ENCODE measurements around the gene CSF2.

Gene CSF2

GRCh38 chr5:132044207-132044606 lies 29.4 kb upstream of the CSF2 start:
- Histone ChIP-seq H3K27ac (ENCODE audit: low read depth, low read length) (no peak overlapping the region), H3K4me3 (ENCODE audit: low read depth, low read length) (no peak overlapping the region), H3K27me3 (ENCODE audit: control insufficient read depth, insufficient read depth, low read length) (no peaks in the 10 kb centered on the region), H3K36me3 (ENCODE audit: control insufficient read depth, insufficient read depth, low read length) (no peaks in the 10 kb centered on the region), H3K4me1 (ENCODE audit: control insufficient read depth, insufficient read depth, low read length) (peaks cover 12% of the 10 kb centered on the region), H3K9ac (ENCODE audit: low read length) (no peak overlapping the region), H3K9me3 (ENCODE audit: control insufficient read depth, insufficient read depth, low read depth, low read length) (no peaks in the 10 kb centered on the region)

GRCh38 chr5:132046880-132047299 lies 26.7 kb upstream of the CSF2 start:
- Histone ChIP-seq H3K27ac (ENCODE audit: low read depth, low read length) (no peak overlapping the region), H3K9ac (ENCODE audit: low read length) (no peak overlapping the region), H3K36me3 (ENCODE audit: control insufficient read depth, insufficient read depth, low read length) (no peaks in the 10 kb centered on the region), H3K4me1 (ENCODE audit: control insufficient read depth, insufficient read depth, low read length) (peaks cover 12% of the 10 kb centered on the region), H3K9me3 (ENCODE audit: control insufficient read depth, insufficient read depth, low read depth, low read length) (no peaks in the 10 kb centered on the region), H3K27me3 (ENCODE audit: control insufficient read depth, insufficient read depth, low read length) (no peaks in the 10 kb centered on the region), H3K4me3 (ENCODE audit: low read depth, low read length) (no peak overlapping the region)

- H3K27ac ChIP-seq (ENCODE audit: low read depth, low read length), result no peak overlapping the region
- H3K36me3 ChIP-seq (ENCODE audit: control insufficient read depth, insufficient read depth, low read length), result no peaks in the 10 kb centered on the region
- H3K4me3 ChIP-seq (ENCODE audit: low read depth, low read length), result no peak overlapping the region
- H3K27me3 ChIP-seq (ENCODE audit: control insufficient read depth, insufficient read depth, low read length), result no peaks in the 10 kb centered on the region
- H3K9ac ChIP-seq (ENCODE audit: low read length), result no peak overlapping the region
- no peaks in the 10 kb centered on the region for H3K9me3 ChIP-seq (ENCODE audit: control insufficient read depth, insufficient read depth, low read depth, low read length)
- peaks cover 12% of the 10 kb centered on the region for H3K4me1 ChIP-seq (ENCODE audit: control insufficient read depth, insufficient read depth, low read length)
Observed at GRCh38 chr5:132049093-132049492, 24.5 kb upstream of the CSF2 start.

GRCh38 chr5:132049559-132049958 lies 24.0 kb upstream of the CSF2 start:
- Histone ChIP-seq H3K9me3 (ENCODE audit: control insufficient read depth, insufficient read depth, low read depth, low read length) (no peaks in the 10 kb centered on the region), H3K4me3 (ENCODE audit: low read depth, low read length) (no peak overlapping the region), H3K9ac (ENCODE audit: low read length) (no peak overlapping the region), H3K27me3 (ENCODE audit: control insufficient read depth, insufficient read depth, low read length) (no peaks in the 10 kb centered on the region), H3K36me3 (ENCODE audit: control insufficient read depth, insufficient read depth, low read length) (no peaks in the 10 kb centered on the region), H3K4me1 (ENCODE audit: control insufficient read depth, insufficient read depth, low read length) (peaks cover 12% of the 10 kb centered on the region), H3K27ac (ENCODE audit: low read depth, low read length) (no peak overlapping the region)

- peaks cover 12% of the 10 kb centered on the region for H3K4me1 ChIP-seq (ENCODE audit: control insufficient read depth, insufficient read depth, low read length)
- H3K4me3 ChIP-seq (ENCODE audit: low read depth, low read length), result no peak overlapping the region
- H3K9ac ChIP-seq (ENCODE audit: low read length), result no peak overlapping the region
- H3K9me3 ChIP-seq (ENCODE audit: control insufficient read depth, insufficient read depth, low read depth, low read length), result no peaks in the 10 kb centered on the region
- H3K27ac ChIP-seq (ENCODE audit: low read depth, low read length), result no peak overlapping the region
- no peaks in the 10 kb centered on the region for H3K27me3 ChIP-seq (ENCODE audit: control insufficient read depth, insufficient read depth, low read length)
- H3K36me3 ChIP-seq (ENCODE audit: control insufficient read depth, insufficient read depth, low read length), result no peaks in the 10 kb centered on the region
Observed at GRCh38 chr5:132050136-132050535, 23.5 kb upstream of the CSF2 start.

GRCh38 chr5:132050661-132051552 lies 22.7 kb upstream of the CSF2 start:
- H3K9me3 ChIP-seq (ENCODE audit: control insufficient read depth, insufficient read depth, low read depth, low read length), result no peaks in the 10 kb centered on the region
- H3K9ac ChIP-seq (ENCODE audit: low read length), result no peak overlapping the region
- H3K4me1 ChIP-seq (ENCODE audit: control insufficient read depth, insufficient read depth, low read length), result peaks cover 9% of the 10 kb centered on the region
- no peak overlapping the region for H3K4me3 ChIP-seq (ENCODE audit: low read depth, low read length)
- no peak overlapping the region for H3K27ac ChIP-seq (ENCODE audit: low read depth, low read length)
- no peaks in the 10 kb centered on the region for H3K27me3 ChIP-seq (ENCODE audit: control insufficient read depth, insufficient read depth, low read length)
- H3K36me3 ChIP-seq (ENCODE audit: control insufficient read depth, insufficient read depth, low read length), result no peaks in the 10 kb centered on the region

- no peaks in the 10 kb centered on the region for H3K27me3 ChIP-seq (ENCODE audit: control insufficient read depth, insufficient read depth, low read length)
- no peak overlapping the region for H3K4me3 ChIP-seq (ENCODE audit: low read depth, low read length)
- no peak overlapping the region for H3K27ac ChIP-seq (ENCODE audit: low read depth, low read length)
- H3K4me1 ChIP-seq (ENCODE audit: control insufficient read depth, insufficient read depth, low read length), result no peaks in the 10 kb centered on the region
- H3K9ac ChIP-seq (ENCODE audit: low read length), result no peak overlapping the region
- no peaks in the 10 kb centered on the region for H3K9me3 ChIP-seq (ENCODE audit: control insufficient read depth, insufficient read depth, low read depth, low read length)
- no peaks in the 10 kb centered on the region for H3K36me3 ChIP-seq (ENCODE audit: control insufficient read depth, insufficient read depth, low read length)
Observed at GRCh38 chr5:132052520-132052919, 21.1 kb upstream of the CSF2 start.

GRCh38 chr5:132053483-132053882 lies 20.1 kb upstream of the CSF2 start:
- Histone ChIP-seq H3K27me3 (ENCODE audit: control insufficient read depth, insufficient read depth, low read length) (no peaks in the 10 kb centered on the region), H3K9me3 (ENCODE audit: control insufficient read depth, insufficient read depth, low read depth, low read length) (no peaks in the 10 kb centered on the region), H3K4me1 (ENCODE audit: control insufficient read depth, insufficient read depth, low read length) (no peaks in the 10 kb centered on the region), H3K27ac (ENCODE audit: low read depth, low read length) (no peak overlapping the region), H3K4me3 (ENCODE audit: low read depth, low read length) (no peak overlapping the region), H3K9ac (ENCODE audit: low read length) (no peak overlapping the region), H3K36me3 (ENCODE audit: control insufficient read depth, insufficient read depth, low read length) (no peaks in the 10 kb centered on the region)

GRCh38 chr5:132054031-132054696 lies 19.4 kb upstream of the CSF2 start:
- Histone ChIP-seq H3K4me3 (ENCODE audit: low read depth, low read length) (no peak overlapping the region), H3K36me3 (ENCODE audit: control insufficient read depth, insufficient read depth, low read length) (no peaks in the 10 kb centered on the region), H3K9ac (ENCODE audit: low read length) (no peak overlapping the region), H3K27me3 (ENCODE audit: control insufficient read depth, insufficient read depth, low read length) (no peaks in the 10 kb centered on the region), H3K9me3 (ENCODE audit: control insufficient read depth, insufficient read depth, low read depth, low read length) (no peaks in the 10 kb centered on the region), H3K27ac (ENCODE audit: low read depth, low read length) (no peak overlapping the region), H3K4me1 (ENCODE audit: control insufficient read depth, insufficient read depth, low read length) (no peaks in the 10 kb centered on the region)

GRCh38 chr5:132054697-132055440 lies 18.7 kb upstream of the CSF2 start:
- no peaks in the 10 kb centered on the region for H3K4me1 ChIP-seq (ENCODE audit: control insufficient read depth, insufficient read depth, low read length)
- H3K27me3 ChIP-seq (ENCODE audit: control insufficient read depth, insufficient read depth, low read length), result no peaks in the 10 kb centered on the region
- H3K27ac ChIP-seq (ENCODE audit: low read depth, low read length), result no peak overlapping the region
- no peaks in the 10 kb centered on the region for H3K36me3 ChIP-seq (ENCODE audit: control insufficient read depth, insufficient read depth, low read length)
- H3K9me3 ChIP-seq (ENCODE audit: control insufficient read depth, insufficient read depth, low read depth, low read length), result no peaks in the 10 kb centered on the region
- no peak overlapping the region for H3K4me3 ChIP-seq (ENCODE audit: low read depth, low read length)
- no peak overlapping the region for H3K9ac ChIP-seq (ENCODE audit: low read length)

GRCh38 chr5:132055441-132055807 lies 18.2 kb upstream of the CSF2 start:
- Histone ChIP-seq H3K4me3 (ENCODE audit: low read depth, low read length) (no peak overlapping the region), H3K9ac (ENCODE audit: low read length) (no peak overlapping the region), H3K36me3 (ENCODE audit: control insufficient read depth, insufficient read depth, low read length) (no peaks in the 10 kb centered on the region), H3K27ac (ENCODE audit: low read depth, low read length) (no peak overlapping the region), H3K9me3 (ENCODE audit: control insufficient read depth, insufficient read depth, low read depth, low read length) (no peaks in the 10 kb centered on the region), H3K4me1 (ENCODE audit: control insufficient read depth, insufficient read depth, low read length) (no peaks in the 10 kb centered on the region), H3K27me3 (ENCODE audit: control insufficient read depth, insufficient read depth, low read length) (no peaks in the 10 kb centered on the region)

Measured in HUES6 (cell line).